ENCODE results near the gene HEBP1. TPM values are rescaled to one million over a fixed set of nuclear protein-coding genes. Genes with fewer than 3 reads are reported as not detected.

Gene HEBP1
- total and polyA plus RNA-seq, 8 donors: 25.8 to 57.6 (median 44.4) TPM

GRCh38 chr12:13044906-13045299 is 44.8 kb upstream of the HEBP1 start:
- peaks cover 0 to 10% (median 2%) of the 10 kb centered on the region in 3 donors for H3K4me1 ChIP-seq
- H3K4me3 ChIP-seq: peak overlapping the region; percentile 99 to 100 (median 100)
- intact Hi-C loops (cut with DNase I): no loop called here
- H3K27me3 ChIP-seq: no peaks in the 10 kb centered on the region
- WGBS, 2 donors: 4 to 5% methylated on average over 5 of the region's 5 CpGs
- H3K27ac ChIP-seq: no peak overlapping the region
- no peaks in the 10 kb centered on the region for H3K9me3 ChIP-seq
- no peak for TF ChIP-seq CTCF (IDR thresholded peaks at IDR 0.05)
- ATAC-seq (no peak), DNase-seq (no peak), FAIRE-seq (no peak)
- H3K36me3 ChIP-seq: no peaks in the 10 kb centered on the region

GRCh38 chr12:13044002-13044905 is 44.2 kb upstream of the HEBP1 start, which contains the start of gene FAM234B:
TSS of gene FAM234B (plus strand) at chr12:13044381. CDS start at chr12:13044404, 23 bp downstream.
- H3K4me1 ChIP-seq: peaks cover 0 to 10% (median 2%) of the 10 kb centered on the region in 3 donors
- H3K9me3 ChIP-seq: no peaks in the 10 kb centered on the region
- intact Hi-C loops (cut with DNase I): no loop called here
- H3K27ac ChIP-seq: no peak within 1 kb of the TSS
- WGBS, 2 donors: 1 to 2% methylated on average over 71 to 74 of the region's 74 CpGs
- no peaks in the 10 kb centered on the region for H3K36me3 ChIP-seq
- no peaks in the 10 kb centered on the region for H3K27me3 ChIP-seq
- ATAC-seq (peak; percentile 98), FAIRE-seq (no peak), DNase-seq (peak; percentile 67 to 94 (median 77))
- no peak for TF ChIP-seq CTCF (IDR thresholded peaks at IDR 0.05)
- peak within 1 kb of the TSS; percentile 99 to 100 (median 100) for H3K4me3 ChIP-seq

- DNase-seq (no peak), ATAC-seq (no peak), FAIRE-seq (no peak)
- no peak for TF ChIP-seq CTCF (IDR thresholded peaks at IDR 0.05)
- WGBS, 2 donors: 70 to 77% methylated on average over 4 of the region's 4 CpGs
- Histone ChIP-seq H3K27me3 (no peaks in the 10 kb centered on the region), H3K36me3 (no peaks in the 10 kb centered on the region), H3K4me3 (no peak overlapping the region), H3K4me1 (peaks cover 0 to 10% (median 2%) of the 10 kb centered on the region in 3 donors), H3K27ac (no peak overlapping the region), H3K9me3 (no peaks in the 10 kb centered on the region)
- intact Hi-C loops (cut with DNase I): no loop called here
Measured at GRCh38 chr12:13042666-13043230, 42.7 kb upstream of the HEBP1 start.

GRCh38 chr12:13041224-13041623 is 41.2 kb upstream of the HEBP1 start:
- TF ChIP-seq CTCF (IDR thresholded peaks at IDR 0.05): no peak
- WGBS, 2 donors: 66 to 77% methylated on average over 2 of the region's 2 CpGs
- Histone ChIP-seq H3K9me3 (no peaks in the 10 kb centered on the region), H3K27me3 (no peaks in the 10 kb centered on the region), H3K36me3 (no peaks in the 10 kb centered on the region), H3K4me3 (no peak overlapping the region), H3K4me1 (peaks cover 0 to 6% (median 2%) of the 10 kb centered on the region in 3 donors), H3K27ac (no peak overlapping the region)
- DNase-seq (no peak), FAIRE-seq (no peak), ATAC-seq (no peak)
- intact Hi-C loops (cut with DNase I): no loop called here
